GM03348 (cell line): ENCODE data around the gene HTT.

ENCODE experiments used
- DNase-seq: peaks from one replicate; pipeline ENCODE4 v3.0.0; 2012; ENCODE audit warnings: low spot score

Gene HTT

DNA sequence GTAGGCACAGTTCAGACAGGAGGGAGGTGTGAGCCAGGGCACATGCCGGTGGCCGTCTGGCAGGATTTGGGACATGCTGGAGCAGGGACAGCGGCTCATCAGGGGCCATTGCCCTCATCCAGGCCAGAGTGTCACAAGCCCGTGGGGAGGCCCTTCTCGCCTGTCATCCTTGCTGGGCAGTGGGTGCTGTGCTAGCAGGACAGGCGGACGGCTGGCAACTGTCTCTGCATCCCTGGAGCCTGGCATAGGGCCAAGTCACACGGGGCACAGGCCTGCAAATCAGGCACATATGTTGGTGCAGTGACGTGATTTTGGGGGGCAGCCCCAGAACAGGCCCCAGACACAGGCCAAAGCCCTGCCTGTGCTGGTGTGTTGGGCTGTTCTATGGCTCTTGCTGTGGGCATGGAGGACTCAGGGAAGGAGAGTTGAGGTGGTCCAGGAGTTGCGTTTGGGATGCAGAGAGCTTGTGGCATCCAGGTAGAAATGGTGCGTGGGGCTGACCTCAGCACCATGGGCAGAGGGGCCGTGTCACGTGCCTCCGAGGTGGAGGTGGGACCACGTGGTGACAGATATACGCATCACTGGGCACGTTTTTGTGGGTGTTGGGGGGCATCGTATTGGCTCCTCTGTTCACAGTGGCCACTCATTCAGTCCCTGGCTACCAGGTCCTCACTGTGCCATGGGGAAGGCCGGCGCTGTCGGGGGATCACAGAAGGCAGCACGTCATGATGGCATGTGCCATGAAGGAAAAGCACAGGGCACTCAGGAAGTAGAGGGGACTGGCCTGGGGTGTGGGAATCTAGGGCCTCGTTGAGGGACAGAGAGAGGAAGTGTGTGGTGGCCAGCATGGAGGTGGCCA is 159.9 kb downstream of the HTT start:
- DNase-seq = no peak

DNA sequence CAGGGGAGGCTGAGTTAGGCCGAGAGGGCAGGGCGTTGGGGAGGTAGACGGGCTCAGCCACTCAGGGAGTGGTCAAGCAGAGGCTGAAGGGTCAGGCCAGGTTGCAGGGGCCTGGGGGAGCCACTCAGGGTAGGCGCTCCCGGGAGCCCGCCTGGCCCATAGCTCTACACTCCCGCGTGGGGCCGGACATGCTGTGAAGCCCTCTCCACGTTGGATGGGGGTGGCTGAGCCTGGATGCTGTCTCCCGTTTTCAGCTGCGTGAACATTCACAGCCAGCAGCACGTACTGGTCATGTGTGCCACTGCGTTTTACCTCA is 160.5 kb downstream of the HTT start:
- DNase-seq = no peak

DNA sequence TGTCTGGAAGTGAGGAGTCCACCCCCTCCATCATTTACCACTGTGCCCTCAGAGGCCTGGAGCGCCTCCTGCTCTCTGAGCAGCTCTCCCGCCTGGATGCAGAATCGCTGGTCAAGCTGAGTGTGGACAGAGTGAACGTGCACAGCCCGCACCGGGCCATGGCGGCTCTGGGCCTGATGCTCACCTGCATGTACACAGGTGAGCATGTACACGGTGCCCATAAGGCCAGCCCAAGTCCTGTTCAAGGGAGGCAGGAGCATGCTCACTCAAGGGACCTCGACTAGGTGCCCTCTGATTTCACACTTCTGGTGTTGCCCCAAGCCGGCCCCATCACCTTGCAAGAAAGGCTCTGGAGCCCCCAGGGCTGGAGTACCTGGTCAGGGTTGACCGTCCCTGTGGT is 161.1 kb downstream of the HTT start:
- no peak for DNase-seq

GRCh38 chr4:3236326-3236878 is 161.9 kb downstream of the HTT start:
- DNase-seq = no peak

GRCh38 chr4:3237266-3237665 is 162.8 kb downstream of the HTT start:
- no peak for DNase-seq

GRCh38 chr4:3237712-3238560 is 163.5 kb downstream of the HTT start:
- no peak for DNase-seq

DNA sequence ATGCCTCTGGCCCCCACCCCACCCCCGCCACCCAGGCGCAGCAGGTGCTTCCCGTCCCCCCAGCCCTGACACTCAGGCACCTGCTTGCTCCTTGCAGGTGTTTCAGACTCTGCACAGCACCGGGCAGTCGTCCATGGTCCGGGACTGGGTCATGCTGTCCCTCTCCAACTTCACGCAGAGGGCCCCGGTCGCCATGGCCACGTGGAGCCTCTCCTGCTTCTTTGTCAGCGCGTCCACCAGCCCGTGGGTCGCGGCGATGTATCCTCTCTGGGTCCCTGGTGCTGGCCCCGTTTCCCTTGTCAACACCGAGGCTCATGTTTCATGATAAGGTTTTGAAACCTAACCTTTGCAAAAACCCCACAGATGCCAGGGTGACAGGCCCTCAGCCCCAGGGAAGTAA is 164.2 kb downstream of the HTT start:
- DNase-seq = no peak

- no peak for DNase-seq
Measured at GRCh38 chr4:3239303-3239702, 164.8 kb downstream of the HTT start.

DNA sequence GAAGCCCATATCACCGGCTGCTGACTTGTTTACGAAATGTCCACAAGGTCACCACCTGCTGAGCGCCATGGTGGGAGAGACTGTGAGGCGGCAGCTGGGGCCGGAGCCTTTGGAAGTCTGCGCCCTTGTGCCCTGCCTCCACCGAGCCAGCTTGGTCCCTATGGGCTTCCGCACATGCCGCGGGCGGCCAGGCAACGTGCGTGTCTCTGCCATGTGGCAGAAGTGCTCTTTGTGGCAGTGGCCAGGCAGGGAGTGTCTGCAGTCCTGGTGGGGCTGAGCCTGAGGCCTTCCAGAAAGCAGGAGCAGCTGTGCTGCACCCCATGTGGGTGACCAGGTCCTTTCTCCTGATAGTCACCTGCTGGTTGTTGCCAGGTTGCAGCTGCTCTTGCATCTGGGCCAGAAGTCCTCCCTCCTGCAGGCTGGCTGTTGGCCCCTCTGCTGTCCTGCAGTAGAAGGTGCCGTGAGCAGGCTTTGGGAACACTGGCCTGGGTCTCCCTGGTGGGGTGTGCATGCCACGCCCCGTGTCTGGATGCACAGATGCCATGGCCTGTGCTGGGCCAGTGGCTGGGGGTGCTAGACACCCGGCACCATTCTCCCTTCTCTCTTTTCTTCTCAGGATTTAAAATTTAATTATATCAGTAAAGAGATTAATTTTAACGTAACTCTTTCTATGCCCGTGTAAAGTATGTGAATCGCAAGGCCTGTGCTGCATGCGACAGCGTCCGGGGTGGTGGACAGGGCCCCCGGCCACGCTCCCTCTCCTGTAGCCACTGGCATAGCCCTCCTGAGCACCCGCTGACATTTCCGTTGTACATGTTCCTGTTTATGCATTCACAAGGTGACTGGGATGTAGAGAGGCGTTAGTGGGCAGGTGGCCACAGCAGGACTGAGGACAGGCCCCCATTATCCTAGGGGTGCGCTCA is 165.8 kb downstream of the HTT start:
- DNase-seq = no peak

DNA sequence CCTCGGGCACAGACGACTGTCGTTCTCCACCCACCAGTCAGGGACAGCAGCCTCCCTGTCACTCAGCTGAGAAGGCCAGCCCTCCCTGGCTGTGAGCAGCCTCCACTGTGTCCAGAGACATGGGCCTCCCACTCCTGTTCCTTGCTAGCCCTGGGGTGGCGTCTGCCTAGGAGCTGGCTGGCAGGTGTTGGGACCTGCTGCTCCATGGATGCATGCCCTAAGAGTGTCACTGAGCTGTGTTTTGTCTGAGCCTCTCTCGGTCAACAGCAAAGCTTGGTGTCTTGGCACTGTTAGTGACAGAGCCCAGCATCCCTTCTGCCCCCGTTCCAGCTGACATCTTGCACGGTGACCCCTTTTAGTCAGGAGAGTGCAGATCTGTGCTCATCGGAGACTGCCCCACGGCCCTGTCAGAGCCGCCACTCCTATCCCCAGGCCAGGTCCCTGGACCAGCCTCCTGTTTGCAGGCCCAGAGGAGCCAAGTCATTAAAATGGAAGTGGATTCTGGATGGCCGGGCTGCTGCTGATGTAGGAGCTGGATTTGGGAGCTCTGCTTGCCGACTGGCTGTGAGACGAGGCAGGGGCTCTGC is 166.5 kb downstream of the HTT start:
- no peak for DNase-seq

GRCh38 chr4:3241898-3242524 is 167.5 kb downstream of the HTT start:
- peak; percentile 70 for DNase-seq

GRCh38 chr4:3243136-3243780 is 168.8 kb downstream of the HTT start:
- no peak for DNase-seq

- no peak for DNase-seq
Measured at GRCh38 chr4:3244002-3244401, 169.5 kb downstream of the HTT start.

DNA sequence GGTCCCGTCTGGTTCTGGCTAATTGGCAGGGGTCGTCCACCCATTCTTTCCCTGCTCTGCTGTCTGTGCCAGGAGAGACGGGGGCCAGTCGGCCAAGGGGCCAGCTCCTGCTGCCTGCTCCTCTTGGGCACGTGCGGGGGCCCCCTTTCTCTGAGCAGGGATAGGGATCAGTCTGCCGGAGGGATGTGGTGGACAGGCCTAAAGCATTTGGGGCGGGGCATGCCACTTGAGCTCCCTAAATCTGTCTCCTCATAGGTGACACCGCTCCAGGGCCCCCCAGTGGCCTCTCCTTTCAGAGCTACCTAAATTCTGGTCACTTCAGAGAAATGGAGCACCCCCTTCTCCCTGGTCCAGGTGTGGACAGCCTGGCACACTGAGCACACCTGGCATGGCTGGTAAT is 170.3 kb downstream of the HTT start:
- no peak for DNase-seq

GRCh38 chr4:3245676-3246075 is 171.2 kb downstream of the HTT start:
- no peak for DNase-seq

GRCh38 chr4:3246458-3247398 is 172.2 kb downstream of the HTT start:
- no peak for DNase-seq

- DNase-seq = no peak
Measured at GRCh38 chr4:3247399-3248177, 173.1 kb downstream of the HTT start.

DNA sequence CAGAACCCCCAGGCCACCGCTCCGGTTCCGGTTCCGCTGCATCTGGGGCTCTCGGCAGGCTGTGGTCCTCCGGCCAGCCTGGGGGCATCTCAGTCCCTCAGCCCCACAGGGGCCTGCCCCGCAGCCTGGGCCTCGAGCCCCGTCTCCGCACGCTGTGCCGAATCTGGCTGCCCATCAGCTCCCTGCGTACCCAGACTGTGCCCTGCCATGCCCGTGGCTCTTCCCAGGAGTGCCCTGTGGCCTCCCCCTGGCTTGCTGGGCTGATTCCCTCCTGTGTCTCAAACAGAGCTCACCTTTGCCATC is 173.6 kb downstream of the HTT start:
- no peak for DNase-seq
